H1 (cell line): ENCODE data around the gene LIMK1.

Source experiments
- BRCA1 ChIP-seq: IDR thresholded peaks from 2 replicates; pipeline ENCODE4 v1.6.1; 2012; ENCODE audit warnings: low read depth, low read length, improper control_type of control experiment
- CTBP2 ChIP-seq: IDR thresholded peaks from 2 replicates; pipeline ENCODE4 v1.7.0; 2011; ENCODE audit warnings: borderline replicate concordance, mild to moderate bottlenecking, moderate library complexity, mixed read lengths, low read length; ENCODE audit not compliant: insufficient read depth, insufficient read length
- GABPA ChIP-seq: IDR thresholded peaks from 2 replicates; pipeline ENCODE4 v1.6.1; 2011; ENCODE audit warnings: mild to moderate bottlenecking, low read length, moderate library complexity, borderline replicate concordance; ENCODE audit not compliant: insufficient read depth
- HDAC2 ChIP-seq, 2 experiments: fragments of 300-600 bp in 1 of 2; sonication (generic) in 1 of 2; IDR thresholded peaks; 2 replicates each; pipeline ENCODE4 v1.6.1; 2011 to 2012; ENCODE audit warnings: low read depth in 2 of 2, low read length in 2 of 2, mild to moderate bottlenecking in 2 of 2, moderate library complexity in 2 of 2, borderline replicate concordance in 1 of 2, inconsistent platforms in 1 of 2
- RBBP5 ChIP-seq: IDR thresholded peaks from 2 replicates; pipeline ENCODE4 v1.7.1; 2012; ENCODE audit warnings: low read depth, mild to moderate bottlenecking, inconsistent platforms, low read length, moderate library complexity, borderline replicate concordance
- TAF1 ChIP-seq: IDR thresholded peaks from 2 replicates; pipeline ENCODE4 v1.6.1; 2011; ENCODE audit warnings: mild to moderate bottlenecking, low read depth, low read length
- YY1 ChIP-seq: IDR thresholded peaks from 2 replicates; pipeline ENCODE4 v1.6.1; 2011; ENCODE audit warnings: low read depth, mild to moderate bottlenecking, low read length
- ZNF274 ChIP-seq: IDR thresholded peaks from 2 replicates; pipeline ENCODE4 v1.7.0; 2012; ENCODE audit warnings: low read length, borderline replicate concordance; ENCODE audit errors: extremely low read depth
- TF ChIP-seq, protein P1 (sequence below), 3 experiments: IDR thresholded peaks; 1 replicate in 2 of 3; 2 replicates in 1 of 3; pipeline versions ENCODE4 v1.5.1 to v1.6.1; 2011; ENCODE audit warnings: low read length in 3 of 3, mild to moderate bottlenecking in 3 of 3, inconsistent platforms in 2 of 3, low read depth in 1 of 3, moderate library complexity in 1 of 3; ENCODE audit not compliant: insufficient read depth in 1 of 3; ENCODE audit errors: control extremely low read depth in 1 of 3
- TF ChIP-seq, protein P2 (sequence below): IDR thresholded peaks from 2 replicates; pipeline ENCODE4 v1.6.1; 2012; ENCODE audit warnings: inconsistent platforms

DNA sequence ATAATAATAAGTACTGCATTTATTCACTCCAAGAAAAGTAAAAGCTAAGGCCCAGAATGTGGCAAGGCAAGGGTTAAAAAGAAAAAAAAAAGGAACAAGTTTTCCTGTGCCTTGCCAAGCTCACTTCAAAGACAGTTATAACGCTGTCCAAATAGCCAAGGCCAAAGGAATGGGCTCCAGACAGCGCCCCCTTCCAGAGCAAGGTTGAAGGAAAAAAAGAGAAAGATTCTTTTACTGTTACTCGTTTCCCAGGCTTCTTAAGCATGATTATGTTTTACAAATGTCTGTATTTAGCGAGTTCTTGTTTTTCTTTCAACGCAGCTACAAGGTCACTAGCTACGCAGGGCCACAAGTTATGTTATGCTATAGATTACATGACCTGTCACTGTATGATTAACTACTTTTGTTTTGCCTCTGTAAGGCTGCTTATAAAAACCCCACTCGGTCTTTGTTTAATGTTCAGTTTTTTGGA, 81.4 kb downstream of the LIMK1 start:
- TF ChIP-seq, protein P1, sequence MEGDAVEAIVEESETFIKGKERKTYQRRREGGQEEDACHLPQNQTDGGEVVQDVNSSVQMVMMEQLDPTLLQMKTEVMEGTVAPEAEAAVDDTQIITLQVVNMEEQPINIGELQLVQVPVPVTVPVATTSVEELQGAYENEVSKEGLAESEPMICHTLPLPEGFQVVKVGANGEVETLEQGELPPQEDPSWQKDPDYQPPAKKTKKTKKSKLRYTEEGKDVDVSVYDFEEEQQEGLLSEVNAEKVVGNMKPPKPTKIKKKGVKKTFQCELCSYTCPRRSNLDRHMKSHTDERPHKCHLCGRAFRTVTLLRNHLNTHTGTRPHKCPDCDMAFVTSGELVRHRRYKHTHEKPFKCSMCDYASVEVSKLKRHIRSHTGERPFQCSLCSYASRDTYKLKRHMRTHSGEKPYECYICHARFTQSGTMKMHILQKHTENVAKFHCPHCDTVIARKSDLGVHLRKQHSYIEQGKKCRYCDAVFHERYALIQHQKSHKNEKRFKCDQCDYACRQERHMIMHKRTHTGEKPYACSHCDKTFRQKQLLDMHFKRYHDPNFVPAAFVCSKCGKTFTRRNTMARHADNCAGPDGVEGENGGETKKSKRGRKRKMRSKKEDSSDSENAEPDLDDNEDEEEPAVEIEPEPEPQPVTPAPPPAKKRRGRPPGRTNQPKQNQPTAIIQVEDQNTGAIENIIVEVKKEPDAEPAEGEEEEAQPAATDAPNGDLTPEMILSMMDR (IDR thresholded peaks at IDR 0.05; ENCODE audit: control extremely low read depth in 1 of 3, insufficient read depth in 1 of 3, low read depth in 1 of 3, low read length in 3 of 3), result peak; percentile 23 to 72 (median 51)
- TF ChIP-seq, protein P2, sequence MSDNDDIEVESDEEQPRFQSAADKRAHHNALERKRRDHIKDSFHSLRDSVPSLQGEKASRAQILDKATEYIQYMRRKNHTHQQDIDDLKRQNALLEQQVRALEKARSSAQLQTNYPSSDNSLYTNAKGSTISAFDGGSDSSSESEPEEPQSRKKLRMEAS, result no peak
- TF ChIP-seq GABPA, result no peak
- no peak for TF ChIP-seq HDAC2 (IDR thresholded peaks at IDR 0.05; ENCODE audit: borderline replicate concordance in 1 of 2, low read depth in 2 of 2, low read length in 2 of 2)
- TF ChIP-seq TAF1, result no peak
- no peak for TF ChIP-seq YY1
- no peak for TF ChIP-seq ZNF274
- TF ChIP-seq RBBP5, result no peak
- no peak for TF ChIP-seq CTBP2
- no peak for TF ChIP-seq BRCA1
